GM18519 (cell line): ENCODE results near the gene TEX12.
A peak's percentile ranks its signal among the peaks of the same experiment; 100 is the strongest.
"Not testable (repeated sequence)": the region's sequence is repeated elsewhere in the genome, so short reads cannot be mapped to it uniquely, and the experiment has no call there.

Source experiments
- ATAC-seq: cut with Tn5 transposase; IDR thresholded peaks from one replicate; pipeline ENCODE4 v1.9.1; 2021; ENCODE audit warnings: mild to moderate bottlenecking, moderate library complexity; ENCODE audit not compliant: unreplicated experiment, low FRiP score

TEX12 gene

DNA sequence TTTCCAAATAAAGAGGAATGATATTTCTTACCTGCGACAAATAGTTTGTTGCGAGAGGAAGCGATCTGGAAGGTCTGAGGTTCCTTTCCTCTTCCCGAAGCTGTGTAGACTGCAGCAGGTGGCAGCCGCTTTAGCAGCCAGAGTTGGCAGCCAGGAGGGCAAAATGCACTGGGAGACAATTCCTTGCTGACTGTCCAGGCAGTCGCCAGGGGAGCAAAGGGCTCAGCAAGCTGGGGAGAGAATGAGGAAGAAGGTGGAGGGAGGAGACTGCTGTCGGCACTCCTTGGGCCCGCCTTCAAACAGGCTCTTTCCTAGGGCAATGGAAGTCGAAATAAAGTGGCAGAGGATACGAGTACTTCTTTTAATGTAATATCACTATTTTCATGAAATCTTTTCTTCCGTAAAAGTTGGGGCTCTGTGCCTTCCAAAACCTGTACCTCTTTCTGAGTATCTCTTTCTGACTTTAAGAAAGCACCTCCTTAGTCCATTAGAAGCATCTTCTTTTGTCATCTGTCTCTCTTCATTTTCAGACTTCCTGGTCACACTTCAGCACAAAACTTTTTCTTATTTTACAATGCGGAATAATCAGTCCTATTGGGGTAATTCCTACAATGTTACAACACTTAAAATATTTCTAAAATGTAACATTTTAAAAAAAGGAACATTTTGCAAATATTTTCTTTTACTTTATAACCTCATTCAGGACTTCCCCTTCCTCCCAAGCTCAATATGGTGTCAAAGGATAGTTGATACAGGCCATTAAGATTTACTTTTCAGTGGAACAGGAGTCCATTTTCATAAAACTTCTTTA, 3.1 kb upstream of the TEX12 start, which contains the start of gene IL18:
Gene IL18, minus strand, starts transcription at position 220 of the 811 bp plus-strand sequence. CDS start 9,041 bp downstream, outside the sequence.
- ATAC-seq, result no peak

- ATAC-seq, result no peak
Observed at GRCh38 chr11:112165049-112165448, 2.1 kb upstream of the TEX12 start.

- no peak for ATAC-seq
Observed at GRCh38 chr11:112166562-112166961, 610 bp upstream of the TEX12 start.

DNA sequence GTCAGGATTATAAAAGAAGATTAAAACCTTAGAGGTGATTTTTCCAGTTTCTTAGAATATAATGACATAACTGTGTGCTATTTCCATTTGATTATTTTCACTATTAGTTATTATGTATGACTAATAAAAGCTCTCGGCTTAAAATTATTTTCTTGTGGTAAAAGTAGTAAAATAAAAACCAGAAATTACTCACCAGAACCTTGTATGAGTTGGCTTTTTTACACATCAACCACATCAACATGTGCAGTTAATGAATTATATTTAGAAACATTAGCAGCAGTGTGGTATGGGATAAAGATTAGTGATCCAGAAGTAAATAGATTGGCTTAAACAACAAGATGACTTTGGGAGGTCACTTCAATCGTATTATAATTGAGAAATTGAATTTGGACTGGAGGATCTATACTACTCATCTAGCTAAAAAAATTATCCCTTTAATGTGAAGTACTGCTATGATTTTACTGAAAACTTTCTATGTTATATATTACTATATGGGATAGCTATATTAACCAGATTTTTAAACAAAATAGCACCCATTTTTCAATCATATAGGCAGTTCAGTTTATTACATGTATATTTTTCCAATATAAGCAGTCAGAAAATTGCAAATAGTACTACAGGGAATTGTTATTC, 5.3 kb downstream of the TEX12 start:
- peak; percentile 61 for ATAC-seq

DNA sequence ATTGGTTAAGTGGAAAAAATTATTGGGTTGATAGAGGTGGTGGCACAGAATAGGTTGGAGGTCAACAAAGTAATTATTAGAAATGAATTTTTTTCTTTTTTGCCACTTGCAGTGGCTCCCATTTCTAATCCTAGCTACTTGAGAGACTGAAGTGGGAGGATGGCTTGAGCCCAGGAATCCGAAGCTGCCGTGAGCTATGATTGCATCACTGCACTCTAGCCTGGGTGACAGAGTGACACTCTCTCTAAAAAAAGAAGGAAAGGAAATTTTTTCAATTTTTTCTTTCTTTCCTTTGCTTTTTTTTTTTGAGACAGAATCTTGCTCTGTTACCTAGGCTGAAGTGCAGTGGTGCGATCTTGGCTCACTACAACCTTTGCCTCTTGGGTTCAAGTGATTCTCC, 6.0 kb downstream of the TEX12 start:
- ATAC-seq, result no peak

- no peak for ATAC-seq
Observed at GRCh38 chr11:112174789-112175598, 7.8 kb downstream of the TEX12 start, which contains the start of gene BCO2. Gene BCO2, plus strand, starts transcription at chr11:112175512. Its CDS starts 90 bp downstream, at chr11:112175602.

GRCh38 chr11:112175599-112175952, 8.4 kb downstream of the TEX12 start:
- no peak for ATAC-seq

- no peak for ATAC-seq
Observed at GRCh38 chr11:112176077-112176476, 8.9 kb downstream of the TEX12 start.

- ATAC-seq, result no peak
Observed at GRCh38 chr11:112177589-112177988, 10.4 kb downstream of the TEX12 start.

- ATAC-seq, result no peak
Observed at GRCh38 chr11:112178428-112178827, 11.3 kb downstream of the TEX12 start.

GRCh38 chr11:112178936-112179335, 11.8 kb downstream of the TEX12 start:
- ATAC-seq, result no peak

DNA sequence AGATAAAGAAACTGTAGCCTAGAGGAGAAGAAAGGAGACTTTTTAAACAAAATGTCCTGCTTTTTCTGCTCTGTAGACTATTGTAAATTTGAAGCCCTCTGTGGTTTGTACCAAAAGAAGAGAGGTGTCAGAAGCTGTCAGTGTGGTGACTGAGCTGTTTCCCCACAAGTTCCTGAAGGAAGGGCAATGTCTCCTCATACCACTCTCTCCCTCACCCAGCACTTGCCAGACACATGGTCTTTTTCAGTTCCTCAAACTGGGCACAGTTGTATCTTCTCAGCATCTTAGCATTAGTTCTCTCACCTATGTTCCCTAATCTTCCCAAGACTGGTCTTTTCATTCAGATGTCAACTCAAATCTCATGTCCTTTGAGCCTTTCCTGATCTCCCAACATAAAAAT, 12.4 kb downstream of the TEX12 start:
- no peak for ATAC-seq

GRCh38 chr11:112182867-112183266, 15.7 kb downstream of the TEX12 start:
- ATAC-seq, result no peak

DNA sequence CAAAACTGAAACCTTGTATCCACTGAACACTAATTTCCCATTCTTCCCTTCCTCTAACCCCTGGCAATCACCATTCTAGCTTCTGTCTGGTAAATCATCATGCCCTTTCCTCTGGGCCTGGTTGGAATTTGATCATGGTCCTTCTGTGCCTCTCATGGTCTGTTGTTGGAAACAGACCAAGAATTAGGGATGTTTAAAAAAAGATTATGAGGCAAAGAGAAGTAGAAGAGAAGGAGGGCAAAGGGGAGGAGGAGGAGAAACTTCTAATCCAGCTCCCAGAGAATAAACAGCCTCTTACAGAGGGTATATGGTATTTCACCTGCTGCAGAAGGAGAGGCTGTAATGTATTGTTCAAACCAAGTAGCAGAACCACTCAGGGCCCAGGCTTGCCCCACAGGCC, 18.7 kb downstream of the TEX12 start:
- no peak for ATAC-seq

DNA sequence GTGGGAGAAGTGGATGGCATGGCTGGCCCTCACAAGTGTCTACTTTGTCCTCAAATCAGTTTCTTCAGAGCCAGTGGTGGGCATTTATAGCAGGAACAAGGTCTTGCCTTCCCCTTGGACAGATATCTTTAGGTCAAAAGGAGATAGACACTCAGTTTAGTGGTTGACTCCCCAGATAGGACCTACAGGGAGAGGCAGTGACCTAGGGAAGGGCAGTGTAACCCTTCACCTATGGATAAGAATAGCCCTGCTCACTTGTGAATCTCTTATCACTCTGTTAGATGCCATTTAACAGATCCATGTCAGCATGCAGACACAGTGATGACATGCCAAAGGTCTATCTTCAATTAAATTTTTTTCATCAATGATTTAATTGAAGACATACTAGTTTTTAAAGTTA, 19.1 kb downstream of the TEX12 start:
- no peak for ATAC-seq

GRCh38 chr11:112195113-112195512, 27.9 kb downstream of the TEX12 start:
- not testable (repeated sequence) for ATAC-seq

DNA sequence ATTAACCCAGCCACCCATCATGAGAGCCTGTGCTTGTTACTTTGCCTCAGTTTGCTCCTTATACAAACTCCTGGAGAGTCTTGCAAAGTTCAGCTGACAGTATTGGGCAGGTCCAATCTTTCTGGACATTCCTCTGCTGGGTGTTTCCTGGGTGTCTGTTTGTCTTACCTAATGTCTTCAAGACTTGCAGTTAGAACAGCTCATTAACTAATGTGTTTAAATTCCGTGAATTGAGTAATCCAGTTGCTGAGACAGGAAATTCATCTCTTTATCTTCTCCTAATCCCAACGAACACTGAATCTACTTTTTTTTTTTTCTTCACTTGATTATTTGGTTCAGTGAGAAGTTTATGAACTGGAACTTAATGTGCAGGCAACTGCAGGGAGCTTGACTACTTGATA, 28.8 kb downstream of the TEX12 start:
- no peak for ATAC-seq

DNA sequence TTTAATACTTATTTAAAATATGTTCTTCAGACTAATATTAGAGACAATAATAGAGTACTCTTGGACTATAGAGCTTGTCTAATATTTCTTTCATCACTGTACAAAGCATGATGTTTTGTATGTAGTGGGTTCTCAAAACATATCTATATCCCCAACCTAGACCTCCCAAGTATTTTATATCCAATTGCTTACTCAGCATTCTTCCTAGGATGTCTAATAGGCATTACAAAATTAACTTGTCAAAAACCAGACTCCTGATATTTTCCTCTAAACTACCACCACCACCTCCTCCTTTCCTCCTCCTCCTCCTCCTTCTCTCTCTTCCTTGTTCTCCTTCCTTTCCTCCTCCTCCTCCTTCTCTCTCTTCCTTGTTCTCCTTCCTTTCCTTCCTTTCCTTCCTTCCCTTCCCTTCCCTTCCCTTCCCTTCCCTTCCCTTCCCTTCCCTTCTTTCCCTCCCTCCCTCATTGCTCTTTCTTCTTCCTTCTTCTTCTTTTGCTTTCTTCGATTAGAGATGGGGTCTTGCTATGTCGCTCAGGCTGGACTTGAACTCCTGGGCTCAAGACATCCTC, 29.4 kb downstream of the TEX12 start:
- ATAC-seq, result no peak

DNA sequence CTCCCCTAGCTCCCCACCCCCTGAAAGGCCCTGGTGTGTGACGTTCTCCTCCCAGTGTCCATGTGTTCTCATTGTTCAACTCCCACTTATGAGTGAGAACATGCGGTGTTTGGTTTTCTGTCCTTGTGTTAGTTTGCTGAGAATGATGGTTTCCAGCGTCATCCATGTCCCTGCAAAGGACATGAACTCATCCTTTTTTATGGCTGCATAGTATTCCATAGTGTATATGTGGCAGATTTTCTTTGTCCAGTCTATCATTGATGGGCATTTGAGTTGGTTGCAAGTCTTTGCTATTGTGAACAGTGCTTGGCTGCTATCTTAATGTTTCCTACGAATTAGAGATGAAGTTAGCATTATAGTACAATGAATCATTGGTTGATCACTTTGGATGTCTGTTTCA, 31.9 kb downstream of the TEX12 start:
- not testable (repeated sequence) for ATAC-seq

GRCh38 chr11:112200252-112200651, 33.1 kb downstream of the TEX12 start:
- no peak for ATAC-seq

GRCh38 chr11:112206071-112206470, 38.9 kb downstream of the TEX12 start:
- ATAC-seq, result no peak
